DMS114 treated with DMSO at 0.1 percent for 48 hours (cell line): ENCODE results near the gene ITGA1.
"Not testable (repeated sequence)": the region's sequence is repeated elsewhere in the genome, so short reads cannot be mapped to it uniquely, and the experiment has no call there.

Experiments
- DNase-seq: peaks from one replicate; lab custom pipeline; 2025; ENCODE audit not compliant: unreplicated experiment; lab: John Stamatoyannopoulos, UW

ITGA1 gene

GRCh38 chr5:52827815-52828214 is 40.1 kb downstream of the ITGA1 start:
- no peak for DNase-seq

- no peak for DNase-seq
Measured at GRCh38 chr5:52829664-52830063, 41.9 kb downstream of the ITGA1 start.

GRCh38 chr5:52830650-52831049 is 42.9 kb downstream of the ITGA1 start:
- DNase-seq, result no peak

GRCh38 chr5:52831786-52832511 is 44.2 kb downstream of the ITGA1 start:
- no peak for DNase-seq

GRCh38 chr5:52834320-52834719 is 46.6 kb downstream of the ITGA1 start:
- no peak for DNase-seq

GRCh38 chr5:52837068-52837467 is 49.4 kb downstream of the ITGA1 start:
- no peak for DNase-seq

- no peak for DNase-seq
Measured at GRCh38 chr5:52837591-52838001, 49.9 kb downstream of the ITGA1 start.

GRCh38 chr5:52838326-52839015 is 50.8 kb downstream of the ITGA1 start:
- DNase-seq, result no peak

GRCh38 chr5:52839285-52839684 is 51.6 kb downstream of the ITGA1 start:
- no peak for DNase-seq

- DNase-seq, result no peak
Measured at GRCh38 chr5:52840277-52841050, 52.7 kb downstream of the ITGA1 start.

- no peak for DNase-seq
Measured at GRCh38 chr5:52841114-52841513, 53.4 kb downstream of the ITGA1 start.

- DNase-seq, result no peak
Measured at GRCh38 chr5:52842111-52842510, 54.4 kb downstream of the ITGA1 start.

- no peak for DNase-seq
Measured at GRCh38 chr5:52844885-52845284, 57.2 kb downstream of the ITGA1 start.

GRCh38 chr5:52846182-52846842 is 58.6 kb downstream of the ITGA1 start:
- DNase-seq, result no peak

- DNase-seq, result not testable (repeated sequence)
Measured at GRCh38 chr5:52848688-52849087, 61.0 kb downstream of the ITGA1 start.

- DNase-seq, result no peak
Measured at GRCh38 chr5:52849544-52849943, 61.8 kb downstream of the ITGA1 start.

GRCh38 chr5:52853650-52854049 is 65.9 kb downstream of the ITGA1 start:
- DNase-seq, result no peak

GRCh38 chr5:52854301-52854700 is 66.6 kb downstream of the ITGA1 start:
- no peak for DNase-seq

GRCh38 chr5:52854949-52855348 is 67.2 kb downstream of the ITGA1 start:
- no peak for DNase-seq

- no peak for DNase-seq
Measured at GRCh38 chr5:52856564-52856963, 68.8 kb downstream of the ITGA1 start.

- no peak for DNase-seq
Measured at GRCh38 chr5:52859628-52860027, 71.9 kb downstream of the ITGA1 start.
